GM19452 (cell line): ENCODE data around the gene COL13A1.

Source experiments
- ATAC-seq: cut with Tn5 transposase; IDR thresholded peaks from one replicate; pipeline ENCODE4 v1.9.1; 2021; ENCODE audit not compliant: unreplicated experiment

COL13A1 gene

GRCh38 chr10:69789164-69789576 is 12.5 kb upstream of the COL13A1 start:
- no peak for ATAC-seq

- no peak for ATAC-seq
Observed at GRCh38 chr10:69791812-69792211, 9.9 kb upstream of the COL13A1 start.

GRCh38 chr10:69792341-69792740 is 9.4 kb upstream of the COL13A1 start:
- ATAC-seq, result no peak

- no peak for ATAC-seq
Observed at GRCh38 chr10:69794673-69795072, 7.0 kb upstream of the COL13A1 start.

- no peak for ATAC-seq
Observed at GRCh38 chr10:69795242-69795934, 6.3 kb upstream of the COL13A1 start.

GRCh38 chr10:69797959-69798358 is 3.7 kb upstream of the COL13A1 start:
- no peak for ATAC-seq

- ATAC-seq, result no peak
Observed at GRCh38 chr10:69800109-69800508, 1.6 kb upstream of the COL13A1 start.

GRCh38 chr10:69800665-69801064 is 1.0 kb upstream of the COL13A1 start:
- no peak for ATAC-seq

- ATAC-seq, result no peak
Observed at GRCh38 chr10:69801094-69801433, 642 bp upstream of the COL13A1 start.

- ATAC-seq, result no peak
Observed at GRCh38 chr10:69802424-69803161, 887 bp downstream of the COL13A1 start.

- no peak for ATAC-seq
Observed at GRCh38 chr10:69803809-69804208, 2.1 kb downstream of the COL13A1 start.

- no peak for ATAC-seq
Observed at GRCh38 chr10:69804775-69805174, 3.1 kb downstream of the COL13A1 start.

- ATAC-seq, result no peak
Observed at GRCh38 chr10:69807122-69807521, 5.4 kb downstream of the COL13A1 start.

GRCh38 chr10:69807696-69808095 is 6.0 kb downstream of the COL13A1 start:
- ATAC-seq, result no peak

- ATAC-seq, result no peak
Observed at GRCh38 chr10:69809318-69809717, 7.6 kb downstream of the COL13A1 start.

GRCh38 chr10:69810097-69810496 is 8.4 kb downstream of the COL13A1 start:
- ATAC-seq, result no peak

GRCh38 chr10:69810675-69811397 is 9.1 kb downstream of the COL13A1 start:
- no peak for ATAC-seq

- ATAC-seq, result no peak
Observed at GRCh38 chr10:69813632-69814031, 11.9 kb downstream of the COL13A1 start.

- ATAC-seq, result no peak
Observed at GRCh38 chr10:69814251-69814650, 12.5 kb downstream of the COL13A1 start.

- no peak for ATAC-seq
Observed at GRCh38 chr10:69815104-69815503, 13.4 kb downstream of the COL13A1 start.

GRCh38 chr10:69816521-69816920 is 14.8 kb downstream of the COL13A1 start:
- no peak for ATAC-seq

- ATAC-seq, result no peak
Observed at GRCh38 chr10:69817078-69817581, 15.4 kb downstream of the COL13A1 start.
